Umbilical cord (tissue), 2 donors: ENCODE data around the gene STK40. TPM values are rescaled to one million over a fixed set of nuclear protein-coding genes. Genes with fewer than 3 reads are reported as not detected.
A peak's percentile ranks its signal among the peaks of the same experiment; 100 is the strongest.

Source experiments
- DNase-seq: peaks from one replicate; pipeline ENCODE4 v3.0.0-alpha.2; 2015; ENCODE audit warnings: low spot score
- total RNA-seq: library from RNA; depleted of rRNA; stranded (reverse); fragments of >200 nt; gene quantifications from one replicate; pipeline ENCODE4 v1.2.3, GENCODE V29; 2014; ENCODE audit warnings: low replicate concordance; ENCODE audit not compliant: insufficient read depth

The STK40 gene
- total RNA-seq, 1 donor from 2014 or later: 12.0 TPM

DNA sequence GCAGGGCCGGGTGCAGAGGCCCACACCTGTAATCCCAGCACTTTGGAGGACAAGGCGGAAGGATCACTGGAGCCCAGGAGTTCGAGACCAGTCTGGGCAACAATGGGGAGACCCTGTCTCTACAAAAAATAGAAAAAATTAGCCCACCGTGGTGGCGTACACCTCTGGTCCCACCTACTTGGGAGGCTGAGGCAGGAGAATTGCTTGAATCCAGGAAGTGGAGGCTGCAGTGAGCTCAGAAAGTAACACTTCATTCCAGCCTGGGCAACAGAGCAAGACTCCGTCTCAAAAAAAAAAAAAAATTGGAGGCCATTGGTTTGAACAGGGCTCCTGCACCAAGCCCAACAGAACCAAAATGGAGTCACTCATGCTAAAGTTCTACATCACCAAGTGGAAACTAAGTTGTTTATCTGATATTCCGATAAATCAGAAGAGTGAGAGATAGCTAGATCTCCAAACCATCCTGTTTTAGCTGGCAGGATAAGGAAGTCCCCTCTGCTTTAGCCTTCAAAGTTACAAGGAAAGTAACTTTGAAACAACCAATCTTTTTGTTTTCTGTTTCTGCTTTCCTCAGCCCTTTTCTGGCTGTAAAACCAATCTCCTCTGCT lies 12.8 kb upstream of the STK40 start:
- no peak for DNase-seq

DNA sequence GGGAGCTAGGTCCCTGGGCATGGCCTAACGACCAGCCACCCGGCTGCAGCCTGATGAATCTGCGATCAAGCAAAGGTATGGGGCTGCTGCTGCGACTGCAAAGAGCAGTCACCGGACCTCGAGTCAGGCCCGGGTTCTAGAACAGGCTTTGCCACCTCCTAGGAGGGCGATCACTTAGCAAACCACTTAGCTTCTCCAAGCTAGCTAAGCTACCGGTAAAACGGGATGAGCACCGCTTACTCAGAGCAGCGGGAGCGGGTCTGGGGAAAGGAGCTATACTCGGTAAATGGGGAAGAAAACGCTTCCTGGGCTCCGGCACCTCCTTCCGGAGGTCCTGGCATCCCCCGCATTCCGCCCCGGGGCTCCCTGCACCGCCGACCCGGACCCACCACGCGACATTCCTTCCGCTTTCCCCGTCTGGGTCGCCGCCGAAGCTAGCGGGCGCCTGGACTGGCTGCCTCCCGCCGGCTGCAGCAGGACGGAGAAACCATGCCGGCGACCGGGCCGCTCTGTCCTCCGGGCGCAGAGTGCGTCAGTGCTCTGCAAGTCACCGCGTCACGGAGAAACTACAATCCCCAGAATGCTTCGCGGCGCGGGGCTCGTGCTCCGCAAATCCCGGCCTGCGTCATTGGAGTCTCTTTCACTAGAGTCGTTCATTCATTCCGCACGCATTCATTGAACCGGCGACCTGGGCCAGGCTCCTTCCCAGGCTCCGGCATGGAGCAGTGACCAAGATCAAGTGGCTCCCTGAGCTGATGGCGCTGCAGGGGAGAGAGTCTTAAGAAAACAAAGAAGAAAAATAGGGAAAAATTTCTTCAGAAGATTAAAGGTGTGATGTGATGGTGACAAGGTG lies 11.9 kb upstream of the STK40 start, which contains the start of gene LSM10:
LSM10 (minus strand) TSS at position 531 of the 853 bp plus-strand sequence. CDS start 3,779 bp downstream, outside the sequence.
- peak; percentile 97 for DNase-seq

DNA sequence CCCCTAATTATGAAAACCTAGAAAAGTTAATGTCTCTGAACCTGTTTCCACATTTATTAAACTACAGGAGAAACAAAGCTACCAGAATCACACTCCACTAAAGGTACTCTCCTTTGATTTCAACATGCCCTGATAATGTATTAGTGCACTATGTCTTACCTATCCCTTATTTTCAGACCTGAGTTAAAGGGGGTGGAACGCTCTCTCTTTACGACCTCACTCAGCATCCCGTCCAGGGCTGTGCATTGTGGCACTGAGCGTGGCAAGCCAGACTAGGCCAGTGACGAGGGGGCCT lies 11.3 kb upstream of the STK40 start:
- DNase-seq: no peak

DNA sequence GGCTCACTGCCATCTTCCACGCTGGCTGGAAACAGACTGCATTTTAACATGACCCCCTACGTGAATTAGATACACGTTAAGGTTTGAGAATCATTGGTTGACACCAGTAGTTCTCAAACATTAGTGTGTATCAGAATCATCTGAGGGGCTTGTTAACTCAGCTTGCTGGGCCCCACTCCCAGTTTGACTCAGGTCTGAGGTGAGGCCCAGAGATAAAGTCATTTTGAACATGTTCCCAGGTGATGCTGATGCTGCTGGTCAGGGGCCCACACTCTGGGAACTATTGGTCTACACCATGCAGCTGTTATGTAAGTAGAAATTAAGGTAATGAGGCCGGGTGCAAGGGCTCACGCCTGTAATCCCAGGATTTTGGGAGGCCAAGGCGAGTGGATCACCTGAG lies 10.6 kb upstream of the STK40 start:
- DNase-seq: no peak

DNA sequence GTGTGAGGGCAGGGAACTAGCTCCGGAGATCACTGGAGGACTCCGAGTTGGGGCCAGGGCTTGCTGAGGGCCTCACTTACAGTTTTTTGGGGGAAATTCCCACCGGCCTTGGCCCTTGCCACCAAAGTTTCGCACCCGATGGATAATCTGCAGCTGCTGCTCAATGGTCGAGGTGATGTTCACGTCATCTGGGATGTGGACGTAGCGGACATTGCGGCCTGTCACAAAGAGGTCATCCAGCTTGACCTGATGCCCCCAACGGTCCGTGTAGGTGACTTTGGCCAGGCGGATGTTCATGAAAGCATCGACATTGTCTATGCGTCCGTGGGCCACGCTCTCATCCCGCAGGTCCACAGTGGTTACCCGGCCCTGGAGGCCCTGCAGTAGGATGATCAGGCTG lies 8.0 kb upstream of the STK40 start:
- no peak for DNase-seq

DNA sequence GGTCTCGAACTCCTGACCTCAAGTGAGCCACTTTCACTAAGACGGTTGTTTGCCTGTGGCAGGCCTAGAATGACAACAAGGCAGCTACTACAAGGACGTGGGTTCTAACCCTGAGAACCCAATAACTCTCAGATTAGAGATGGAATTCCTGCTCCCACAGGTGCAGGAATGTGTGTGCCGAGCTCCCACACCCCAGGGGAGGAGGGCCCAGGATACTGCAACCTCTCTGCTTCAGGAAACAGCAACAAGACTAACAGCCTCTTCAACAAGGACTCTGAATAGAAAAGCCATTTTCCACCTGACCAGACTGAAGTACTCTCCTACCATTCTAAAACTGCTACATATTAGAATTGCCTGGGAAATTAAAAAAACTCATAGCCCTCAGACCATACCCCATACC lies 7.1 kb upstream of the STK40 start:
- no peak for DNase-seq

DNA sequence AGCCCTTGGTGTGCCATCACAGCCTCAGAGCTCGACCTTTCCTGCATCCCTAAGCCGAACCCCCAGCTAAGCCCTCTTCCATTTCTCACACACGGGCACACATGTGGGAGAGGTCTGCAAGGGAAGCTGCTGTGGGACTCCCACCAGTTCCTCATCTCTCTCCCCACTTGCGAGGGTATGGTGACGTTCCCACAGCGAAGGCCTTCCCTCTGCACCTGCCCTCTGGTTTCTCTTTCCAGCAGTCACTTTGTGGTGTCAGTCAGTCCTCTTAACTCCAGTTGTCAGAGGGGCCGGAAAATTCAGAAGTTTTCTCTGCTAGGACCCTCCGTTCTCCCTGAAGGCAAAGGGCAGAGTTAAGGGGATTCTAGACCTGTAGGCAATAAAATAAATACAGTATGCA lies 5.5 kb upstream of the STK40 start:
- DNase-seq: no peak

DNA sequence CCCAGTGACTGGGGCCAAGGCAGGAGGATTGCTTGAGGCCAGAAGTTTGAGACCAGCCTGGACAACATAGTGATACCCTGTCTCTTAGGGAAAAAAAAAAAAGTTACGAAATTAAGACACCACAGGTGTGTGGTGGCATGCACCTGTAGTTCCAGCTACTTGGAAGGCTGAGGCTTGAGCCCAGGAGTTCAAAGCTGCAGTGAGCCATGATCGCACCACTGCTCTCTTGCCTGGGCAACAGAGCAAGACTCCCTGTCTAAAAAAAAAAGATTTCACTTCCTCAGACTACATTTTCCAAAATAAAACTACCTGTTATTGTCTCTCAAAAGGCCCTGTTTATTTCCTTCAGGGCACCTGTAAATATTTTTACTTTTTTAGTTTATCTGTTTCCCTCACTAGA lies 4.7 kb upstream of the STK40 start:
- no peak for DNase-seq

DNA sequence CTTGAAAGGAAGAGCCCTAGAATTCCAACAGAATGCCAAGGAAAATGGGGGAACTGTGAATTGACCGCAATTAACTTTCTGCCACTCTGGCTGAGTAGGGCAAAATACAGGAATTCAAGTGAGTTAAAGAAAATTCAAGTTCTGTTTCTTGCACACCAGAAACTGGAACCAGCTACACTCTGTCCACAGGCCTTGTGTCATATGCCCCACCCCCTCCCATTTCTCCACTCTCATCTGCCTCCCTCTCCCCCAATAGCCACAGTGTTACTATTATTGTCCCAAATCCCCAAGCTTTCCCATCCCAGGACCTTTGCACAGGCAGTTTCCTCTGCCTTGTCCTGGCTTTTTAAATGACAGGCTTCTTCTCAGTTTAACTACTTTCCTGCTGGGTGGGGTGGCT lies 4.3 kb upstream of the STK40 start:
- no peak for DNase-seq

DNA sequence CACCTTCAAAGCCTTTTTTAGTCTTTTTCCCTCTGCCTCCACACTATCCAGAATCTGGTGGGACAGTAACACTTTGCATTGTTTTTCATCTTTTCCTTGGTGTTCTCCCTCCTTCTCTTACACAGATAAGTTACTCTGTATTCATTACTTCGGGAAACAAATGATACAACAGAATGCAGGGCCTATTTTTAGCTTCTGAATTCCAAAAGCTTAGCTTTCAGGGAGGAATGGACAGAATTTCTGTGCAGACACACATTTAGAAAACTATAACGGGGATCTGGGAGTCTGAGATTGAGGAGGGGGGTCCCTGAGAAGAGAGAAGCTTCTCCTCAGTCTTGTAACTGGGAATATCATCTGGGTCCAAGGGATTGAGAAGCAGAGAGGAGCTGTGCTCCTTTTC lies 3.5 kb upstream of the STK40 start:
- DNase-seq: peak; percentile 56

DNA sequence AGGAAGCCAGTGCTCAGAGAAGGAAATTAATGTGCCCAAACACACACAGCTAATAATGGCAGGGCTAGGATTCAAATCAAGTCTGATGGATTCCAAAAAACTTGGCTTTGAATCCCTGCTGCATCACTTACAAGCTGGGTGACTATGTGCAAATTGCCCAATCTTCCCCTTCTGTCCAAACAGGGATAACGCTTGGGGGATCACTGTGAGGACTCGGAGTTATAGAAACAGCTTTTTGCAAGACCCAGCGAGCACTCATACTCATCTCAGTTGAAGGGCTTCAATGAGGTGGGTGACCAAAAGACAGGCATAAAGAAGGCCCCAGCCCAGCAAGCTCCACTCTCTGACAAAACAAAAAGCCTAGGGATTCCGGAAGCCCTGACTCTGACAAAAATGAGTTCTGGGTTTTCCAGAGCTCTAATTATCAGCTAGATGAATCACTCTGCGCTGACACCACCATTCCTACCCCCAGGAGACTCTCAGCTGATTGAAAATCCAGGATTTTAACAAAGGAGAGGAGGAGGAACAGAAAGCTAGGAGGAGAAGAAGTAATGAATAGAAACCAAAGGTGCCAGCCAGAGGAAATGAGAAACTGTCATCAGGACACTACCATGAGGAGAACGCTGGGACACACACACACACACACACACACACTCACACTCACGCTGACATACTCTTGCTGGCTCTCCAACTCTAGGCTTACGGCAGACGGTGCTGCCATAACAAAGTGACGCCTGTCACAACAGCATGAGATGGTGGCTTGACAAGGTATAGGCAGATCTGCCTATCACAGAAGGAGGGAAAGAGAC lies 1.6 kb upstream of the STK40 start:
- peak; percentile 77 for DNase-seq

DNA sequence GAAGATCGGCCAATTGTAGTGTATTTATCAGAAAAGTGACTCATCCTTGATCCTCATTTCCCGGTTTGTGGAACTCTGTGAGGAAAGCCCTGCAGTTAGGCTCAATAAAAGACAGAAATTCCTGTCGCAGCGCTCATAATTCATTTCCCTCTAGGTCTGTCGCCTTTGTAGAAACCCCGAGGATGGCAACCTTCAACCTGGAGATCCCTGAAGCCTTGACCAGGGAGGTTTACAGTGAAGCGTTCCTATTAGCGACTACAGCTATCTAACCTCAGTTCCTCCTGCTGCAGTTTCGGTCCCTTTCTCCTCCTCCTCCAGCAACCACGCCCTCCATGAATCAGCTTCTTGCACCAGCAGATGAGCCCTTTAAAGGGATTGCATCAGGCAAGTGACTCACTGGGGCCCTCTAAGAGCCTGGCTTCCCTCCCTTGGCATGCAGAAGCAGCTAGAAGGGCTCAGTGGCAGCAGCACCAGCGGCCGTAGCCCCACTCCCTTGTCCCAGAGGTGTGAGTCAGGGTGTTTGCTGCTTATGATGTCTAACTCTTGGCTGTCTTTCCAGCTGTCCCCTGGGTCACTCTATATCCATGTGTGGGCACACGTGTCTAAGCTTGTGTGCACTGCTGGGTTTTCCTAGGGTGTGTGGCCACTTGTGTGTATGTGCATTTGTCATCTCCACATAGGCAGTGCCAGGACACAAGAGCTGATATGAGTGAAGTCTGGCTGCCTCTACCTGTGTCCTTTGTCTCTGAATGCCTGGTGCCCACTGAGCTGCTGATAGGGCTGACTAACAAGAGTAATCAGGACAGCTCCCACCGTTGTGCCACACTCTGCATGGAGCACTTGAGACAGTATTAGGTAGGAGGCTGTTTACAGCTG lies 779 bp upstream of the STK40 start:
- peak; percentile 99 for DNase-seq

DNA sequence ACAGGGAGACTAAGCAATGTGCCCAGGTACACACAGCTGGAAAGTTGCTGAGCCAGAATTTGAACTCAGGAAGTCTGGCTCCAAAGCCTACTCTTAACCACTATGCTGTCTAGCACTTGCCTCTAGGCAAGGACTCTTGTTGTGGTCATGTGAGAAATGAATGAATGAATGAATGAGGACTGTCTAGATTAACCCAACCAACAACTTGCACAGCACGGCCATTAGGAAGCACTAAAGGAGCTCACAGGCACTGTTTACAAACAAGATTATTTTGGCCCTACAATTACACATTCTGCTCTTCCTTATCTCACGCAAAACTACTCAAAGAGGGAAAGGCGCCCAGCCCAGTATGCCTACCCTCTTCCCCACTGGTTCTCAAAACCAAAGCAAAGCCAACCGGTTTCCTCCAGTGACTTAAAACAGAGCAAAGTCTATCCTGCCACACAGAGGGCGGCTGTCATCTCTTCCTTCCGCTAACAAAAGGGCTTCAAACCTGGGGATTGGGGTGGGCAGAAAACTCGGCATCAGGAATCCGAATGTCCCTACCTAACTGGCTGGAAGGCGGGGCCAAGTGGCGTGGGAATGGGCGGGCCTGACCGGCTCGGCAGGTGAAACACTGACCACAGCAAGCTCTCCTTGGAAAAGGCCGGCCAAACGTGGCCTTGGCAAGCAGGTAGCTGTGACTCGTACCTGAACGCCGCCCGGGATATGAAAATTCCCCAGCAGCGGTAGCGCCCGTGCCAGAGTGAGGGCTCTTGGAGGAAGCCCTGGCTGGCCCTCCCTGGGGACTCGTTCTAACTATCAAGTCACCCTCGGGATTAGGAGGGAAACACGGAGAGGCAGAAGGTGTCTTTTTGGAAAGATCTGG lies 948 bp downstream of the STK40 start:
- DNase-seq: no peak

DNA sequence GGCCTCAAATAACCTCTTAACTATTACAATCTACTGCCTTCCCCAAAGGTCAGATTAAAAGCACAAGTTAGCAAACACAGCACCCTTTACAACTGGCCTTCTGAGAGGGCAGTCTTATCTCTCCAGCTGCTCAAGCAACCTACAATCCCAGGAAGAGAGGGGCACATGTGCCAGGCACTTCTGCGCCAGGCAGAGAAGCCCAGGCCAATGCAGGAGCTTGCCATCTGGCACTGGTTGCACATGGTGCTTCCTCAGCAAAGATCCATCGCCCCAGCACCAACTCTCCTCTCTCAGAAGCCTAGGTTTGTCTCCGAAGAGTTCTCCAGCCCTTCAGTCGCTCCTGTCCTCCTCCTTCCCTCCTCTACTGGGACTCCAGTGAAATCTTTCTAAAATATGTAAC lies 2.5 kb downstream of the STK40 start:
- DNase-seq: no peak

DNA sequence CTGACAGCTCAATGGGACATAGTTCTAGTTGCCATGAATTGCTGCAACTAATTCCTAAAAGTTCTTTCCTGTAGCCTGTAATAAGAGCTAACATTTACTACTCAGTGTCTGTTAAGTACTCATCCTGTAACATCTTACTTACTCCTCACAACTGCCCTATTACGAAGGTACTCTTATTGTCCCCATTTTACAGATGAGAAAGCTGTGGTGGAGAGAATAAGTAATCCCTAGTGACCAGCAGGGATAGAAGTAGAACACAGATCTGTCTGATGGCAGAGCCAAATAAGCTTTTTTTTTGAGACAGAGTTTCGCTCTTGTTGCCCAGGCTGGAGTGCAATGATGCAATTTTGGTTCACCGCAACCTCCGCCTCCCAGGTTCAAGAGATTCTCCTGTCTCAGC lies 3.1 kb downstream of the STK40 start:
- no peak for DNase-seq

DNA sequence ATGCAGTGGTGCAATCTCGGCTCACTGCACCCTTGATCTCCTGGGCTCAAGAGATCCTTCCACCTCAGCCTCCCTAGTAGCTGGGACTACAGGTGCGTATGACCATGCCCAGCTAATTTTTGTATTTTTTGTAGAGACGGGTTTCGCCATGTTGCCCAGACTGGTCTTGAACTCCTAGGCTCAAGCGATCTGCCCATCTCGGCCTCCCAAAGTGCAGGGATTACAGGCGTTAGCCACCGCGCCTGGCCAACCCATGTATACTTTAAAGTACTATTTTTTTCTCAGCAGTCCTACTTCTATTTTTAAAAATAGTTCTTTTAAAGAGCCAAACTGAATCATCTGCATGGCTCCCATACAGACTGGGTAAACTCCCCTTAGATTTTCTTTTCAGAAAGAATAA lies 3.5 kb downstream of the STK40 start:
- no peak for DNase-seq

DNA sequence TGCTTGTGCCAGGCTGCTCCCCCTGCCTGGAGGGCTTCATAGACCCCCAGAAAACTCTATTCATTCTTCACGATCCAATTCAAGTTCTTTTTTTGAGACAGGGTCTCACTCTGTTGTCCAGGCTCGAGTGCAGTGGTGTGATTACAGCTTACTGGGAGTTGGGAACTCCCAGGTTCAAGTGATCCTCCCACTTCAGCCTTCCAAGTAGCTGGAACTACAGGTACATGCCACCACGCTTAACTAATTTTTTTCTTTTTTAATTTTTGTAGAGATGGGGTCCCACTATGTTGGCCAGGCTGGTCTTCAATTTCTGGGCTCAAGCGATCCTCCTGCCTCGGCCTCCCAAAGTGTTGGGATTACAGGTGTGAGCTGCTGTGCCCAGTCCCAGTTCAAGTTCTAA lies 4.3 kb downstream of the STK40 start:
- no peak for DNase-seq

DNA sequence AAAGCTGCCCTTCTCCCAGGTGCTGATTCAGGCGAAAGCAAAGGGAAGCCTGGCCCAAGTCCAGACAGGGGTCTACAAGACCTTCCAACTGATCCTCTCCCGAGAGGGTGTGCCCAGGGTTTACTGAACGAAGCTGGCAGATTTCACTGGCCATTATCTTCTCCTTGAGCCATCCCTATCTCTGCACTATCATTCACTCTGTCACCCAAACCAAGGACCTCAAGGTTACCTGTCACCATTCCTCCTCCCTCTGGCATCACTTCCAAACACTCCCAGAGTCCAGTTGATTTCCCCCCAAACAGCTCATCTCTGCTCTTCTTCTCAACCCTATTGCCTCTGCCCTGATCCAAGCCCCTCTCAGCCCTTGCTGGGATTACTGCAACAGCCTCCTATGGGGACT lies 4.9 kb downstream of the STK40 start:
- no peak for DNase-seq

DNA sequence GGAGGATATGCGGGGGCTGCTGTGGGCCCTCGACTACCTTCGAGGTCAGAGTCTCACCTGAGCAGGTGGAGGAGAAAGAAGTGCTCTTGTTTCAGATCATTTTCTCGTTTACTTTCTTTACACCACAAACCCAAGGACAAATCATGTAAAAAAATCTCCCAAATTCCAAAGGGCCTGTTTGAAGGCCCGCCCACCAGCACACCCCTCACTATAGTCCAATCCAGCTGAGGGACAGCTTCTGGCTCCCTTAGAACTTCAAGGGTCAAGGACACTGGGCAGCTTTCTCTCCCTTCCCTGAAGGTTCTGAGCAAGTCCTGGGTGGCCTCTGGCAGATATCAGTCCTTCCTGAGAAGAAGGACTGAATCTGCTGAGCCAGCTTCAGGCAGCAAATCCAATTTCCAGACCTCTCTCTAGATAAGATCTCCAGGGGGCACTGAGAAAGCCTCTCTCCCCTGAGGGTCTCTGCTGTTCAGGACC lies 5.5 kb downstream of the STK40 start:
- no peak for DNase-seq

DNA sequence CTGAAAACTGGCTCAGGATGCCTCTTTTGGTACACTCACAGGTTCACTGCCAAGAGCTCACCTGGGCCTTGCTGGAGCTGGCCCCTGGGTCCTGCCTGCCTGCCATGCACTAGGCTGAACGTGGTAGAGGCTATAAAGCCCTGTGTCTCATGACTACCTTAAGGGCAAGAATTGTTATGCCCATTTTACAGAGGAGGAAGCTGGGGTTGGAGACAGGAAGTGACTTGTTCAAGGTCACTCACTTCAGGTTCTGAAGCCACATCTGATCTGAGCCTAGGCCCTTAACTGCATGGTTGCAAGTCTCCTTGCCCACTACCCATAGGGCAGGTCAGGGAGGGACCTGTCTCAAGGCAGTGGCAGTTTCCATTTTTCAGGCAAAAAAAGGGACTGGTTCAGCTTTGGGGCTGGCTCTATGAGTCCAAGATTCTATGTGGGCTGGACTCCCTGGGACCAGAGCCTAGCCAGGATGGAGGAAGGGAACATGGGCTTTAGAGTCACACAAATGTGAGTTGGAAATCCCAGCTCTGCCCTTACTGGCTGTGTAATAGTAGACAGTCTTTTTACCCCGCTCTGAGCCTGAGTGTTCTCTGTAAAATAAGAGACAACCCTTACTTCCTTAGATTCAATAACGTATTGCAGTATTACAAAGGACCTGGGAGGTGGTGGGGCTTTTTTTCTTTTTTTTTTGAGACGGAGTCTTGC lies 7.8 kb downstream of the STK40 start:
- no peak for DNase-seq
